ENCODE results near the gene GNG7. TPM values are rescaled to one million over a fixed set of nuclear protein-coding genes. Genes with fewer than 3 reads are reported as not detected.

Gene GNG7
- total and polyA plus RNA-seq, 10 of the 15 experiments (the other 5 are each of a cell fraction or from before 2014, with no cell fraction given): 1.9 to 13.6 (median 6.5) TPM

DNA sequence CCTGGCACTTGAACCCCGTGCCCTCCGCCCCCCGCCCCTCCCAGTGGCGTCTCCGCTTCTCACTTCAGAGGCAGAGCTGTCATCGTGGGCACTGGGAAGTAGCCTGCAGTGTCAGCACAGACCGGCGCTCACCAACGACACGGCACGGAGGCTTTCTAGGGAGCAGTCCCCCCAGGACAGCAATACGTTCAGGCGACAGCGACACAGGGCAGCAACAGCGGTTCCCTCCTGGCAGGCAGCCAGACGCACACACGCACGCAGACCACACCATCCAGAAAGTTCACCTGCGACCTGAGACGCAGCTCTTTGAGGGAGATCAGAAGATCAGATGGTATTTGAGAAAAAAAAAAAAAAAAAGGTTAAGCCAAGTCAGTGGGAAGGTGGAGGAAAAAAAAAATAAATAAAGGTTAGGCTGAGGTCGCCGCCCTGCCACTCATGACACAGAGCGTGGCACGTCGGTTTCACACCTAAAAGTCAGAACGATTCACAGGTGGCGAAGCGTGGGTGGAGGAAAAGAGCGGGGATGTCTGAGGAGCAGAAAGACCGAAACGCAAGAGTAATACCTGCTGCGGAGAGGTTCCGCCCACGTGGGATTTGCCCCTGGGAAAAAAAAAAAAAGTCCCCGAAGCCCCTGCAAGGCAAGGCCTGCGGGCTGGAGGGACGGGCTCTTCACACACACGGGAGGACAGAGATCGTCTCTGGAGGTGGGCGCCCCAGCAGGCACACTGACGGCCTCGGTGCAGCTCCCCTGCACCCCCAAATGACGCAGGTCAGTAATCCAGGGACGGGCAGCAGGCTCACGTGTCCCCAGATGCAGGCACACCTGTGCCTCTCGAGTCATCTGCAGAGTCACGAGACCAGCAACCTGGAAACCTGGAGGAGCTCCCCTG lies 94.5 kb downstream of the GNG7 start (continued):
- TF ChIP-seq PRDM15 (CRISPR knock-in tag; IDR thresholded peaks at IDR 0.05) (no peak), CEBPB (IDR thresholded peaks at IDR 0.05; ENCODE audit: borderline replicate concordance in 1 of 2, low read depth in 2 of 2, low read length in 2 of 2) (peak in 1 of 2 experiments; percentile 11; a peak in 2 of 4 replicates), YY1 (IDR thresholded peaks at IDR 0.05; ENCODE audit: low read depth, low read length) (peak; percentile 80), ZNF24 (IDR thresholded peaks at IDR 0.05) (peak; percentile 59; the same call in 1 of the 2 replicates), TBL1XR1 (IDR thresholded peaks at IDR 0.05; ENCODE audit: low read depth, low read length) (peak; percentile 94), SREBF2 (IDR thresholded peaks at IDR 0.05; ENCODE audit: low read length) (no peak), SPI1 (IDR thresholded peaks at IDR 0.05; ENCODE audit: borderline replicate concordance, insufficient read depth, low read depth, low read length) (no peak), EED (IDR thresholded peaks at IDR 0.05; ENCODE audit: low read depth) (peak; percentile 99), CBX5 (IDR thresholded peaks at IDR 0.05; ENCODE audit: low read depth) (peak; percentile 71; the same call in 1 of the 2 replicates), SP1 (IDR thresholded peaks at IDR 0.05; ENCODE audit: low read depth, low read length) (peak; percentile 84), GATAD2B (conservative IDR thresholded peaks at IDR 0.05; ENCODE audit: low read depth) (0 out of 2 replicates have a peak, but pooled peaks have one; percentile 81), NKRF (conservative IDR thresholded peaks at IDR 0.05) (peak; percentile 68), ESRRA (IDR thresholded peaks at IDR 0.05; ENCODE audit: low read length) (no peak; the same call in 1 of the 2 replicates), MLLT1 (IDR thresholded peaks at IDR 0.05) (peak; percentile 96), SRF (IDR thresholded peaks at IDR 0.05; ENCODE audit: low read depth in 2 of 2, low read length in 2 of 2) (0 out of 4 replicates have a peak, but pooled peaks of 1 of the 2 experiments have one; percentile 61), CBX3 (IDR thresholded peaks at IDR 0.05; ENCODE audit: borderline replicate concordance, low read depth) (no peak)
- TF ChIP-seq, protein P1, sequence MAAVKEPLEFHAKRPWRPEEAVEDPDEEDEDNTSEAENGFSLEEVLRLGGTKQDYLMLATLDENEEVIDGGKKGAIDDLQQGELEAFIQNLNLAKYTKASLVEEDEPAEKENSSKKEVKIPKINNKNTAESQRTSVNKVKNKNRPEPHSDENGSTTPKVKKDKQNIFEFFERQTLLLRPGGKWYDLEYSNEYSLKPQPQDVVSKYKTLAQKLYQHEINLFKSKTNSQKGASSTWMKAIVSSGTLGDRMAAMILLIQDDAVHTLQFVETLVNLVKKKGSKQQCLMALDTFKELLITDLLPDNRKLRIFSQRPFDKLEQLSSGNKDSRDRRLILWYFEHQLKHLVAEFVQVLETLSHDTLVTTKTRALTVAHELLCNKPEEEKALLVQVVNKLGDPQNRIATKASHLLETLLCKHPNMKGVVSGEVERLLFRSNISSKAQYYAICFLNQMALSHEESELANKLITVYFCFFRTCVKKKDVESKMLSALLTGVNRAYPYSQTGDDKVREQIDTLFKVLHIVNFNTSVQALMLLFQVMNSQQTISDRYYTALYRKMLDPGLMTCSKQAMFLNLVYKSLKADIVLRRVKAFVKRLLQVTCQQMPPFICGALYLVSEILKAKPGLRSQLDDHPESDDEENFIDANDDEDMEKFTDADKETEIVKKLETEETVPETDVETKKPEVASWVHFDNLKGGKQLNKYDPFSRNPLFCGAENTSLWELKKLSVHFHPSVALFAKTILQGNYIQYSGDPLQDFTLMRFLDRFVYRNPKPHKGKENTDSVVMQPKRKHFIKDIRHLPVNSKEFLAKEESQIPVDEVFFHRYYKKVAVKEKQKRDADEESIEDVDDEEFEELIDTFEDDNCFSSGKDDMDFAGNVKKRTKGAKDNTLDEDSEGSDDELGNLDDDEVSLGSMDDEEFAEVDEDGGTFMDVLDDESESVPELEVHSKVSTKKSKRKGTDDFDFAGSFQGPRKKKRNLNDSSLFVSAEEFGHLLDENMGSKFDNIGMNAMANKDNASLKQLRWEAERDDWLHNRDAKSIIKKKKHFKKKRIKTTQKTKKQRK (IDR thresholded peaks at IDR 0.05; ENCODE audit: low read depth, low read length): no peak

Measured in GM12878 (cell line).